ENCODE measurements around the gene KRTAP4-16. TPM values are rescaled to one million over a fixed set of nuclear protein-coding genes. Genes with fewer than 3 reads are reported as not detected.
"Not testable (repeated sequence)": the region's sequence is repeated elsewhere in the genome, so short reads cannot be mapped to it uniquely, and the experiment has no call there.

Gene KRTAP4-16
- total RNA-seq, 1 experiment from 2014 or later = not detected

DNA sequence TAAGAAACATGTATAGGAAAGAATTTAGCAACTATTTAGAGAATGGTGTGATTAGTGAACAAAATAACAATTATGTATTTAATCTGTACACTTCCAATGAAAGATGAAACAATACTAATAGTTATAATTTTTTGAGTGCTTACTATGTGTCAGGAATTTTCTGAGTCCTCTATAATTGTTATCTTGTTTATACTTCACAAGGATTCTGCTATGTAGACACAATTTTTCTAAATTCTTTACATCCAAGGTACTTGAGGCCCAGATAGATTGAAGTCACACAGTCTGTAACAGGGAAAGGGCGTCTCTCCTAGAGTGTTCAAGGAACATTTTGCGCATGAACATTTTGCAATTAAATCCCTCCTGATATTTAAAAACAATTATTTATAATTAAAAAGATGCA, 23.1 kb upstream of the KRTAP4-16 start:
- no peaks in the 10 kb centered on the region; the same call in 1 of the 2 replicates for H3K4me1 ChIP-seq (replicated peaks; ENCODE audit: insufficient read depth)
- no peaks in the 10 kb centered on the region for H3F3A ChIP-seq (ENCODE audit: insufficient read depth, low read depth)
- no peaks in the 10 kb centered on the region for H3K36me3 ChIP-seq (ENCODE audit: low read depth)
- ChIA-PET POLR2A (ENCODE audit: unreplicated experiment) (no interaction called here), CTCF (no interaction called here)
- no peak overlapping the region for H3K4me2 ChIP-seq
- no peaks in the 10 kb centered on the region for H3K79me2 ChIP-seq (ENCODE audit: low read depth)
- H3K27ac ChIP-seq = no peak overlapping the region
- no peak for TF ChIP-seq EZH2 (IDR thresholded peaks at IDR 0.05; ENCODE audit: low read depth)
- TF ChIP-seq, protein P1, sequence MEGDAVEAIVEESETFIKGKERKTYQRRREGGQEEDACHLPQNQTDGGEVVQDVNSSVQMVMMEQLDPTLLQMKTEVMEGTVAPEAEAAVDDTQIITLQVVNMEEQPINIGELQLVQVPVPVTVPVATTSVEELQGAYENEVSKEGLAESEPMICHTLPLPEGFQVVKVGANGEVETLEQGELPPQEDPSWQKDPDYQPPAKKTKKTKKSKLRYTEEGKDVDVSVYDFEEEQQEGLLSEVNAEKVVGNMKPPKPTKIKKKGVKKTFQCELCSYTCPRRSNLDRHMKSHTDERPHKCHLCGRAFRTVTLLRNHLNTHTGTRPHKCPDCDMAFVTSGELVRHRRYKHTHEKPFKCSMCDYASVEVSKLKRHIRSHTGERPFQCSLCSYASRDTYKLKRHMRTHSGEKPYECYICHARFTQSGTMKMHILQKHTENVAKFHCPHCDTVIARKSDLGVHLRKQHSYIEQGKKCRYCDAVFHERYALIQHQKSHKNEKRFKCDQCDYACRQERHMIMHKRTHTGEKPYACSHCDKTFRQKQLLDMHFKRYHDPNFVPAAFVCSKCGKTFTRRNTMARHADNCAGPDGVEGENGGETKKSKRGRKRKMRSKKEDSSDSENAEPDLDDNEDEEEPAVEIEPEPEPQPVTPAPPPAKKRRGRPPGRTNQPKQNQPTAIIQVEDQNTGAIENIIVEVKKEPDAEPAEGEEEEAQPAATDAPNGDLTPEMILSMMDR (conservative IDR thresholded peaks at IDR 0.05) = no peak
- H3K4me3 ChIP-seq = no peak overlapping the region
- no peak overlapping the region for H2AFZ ChIP-seq
- H3K27me3 ChIP-seq (ENCODE audit: insufficient read depth, low read depth) = no peaks in the 10 kb centered on the region
- no peaks in the 10 kb centered on the region for H3K9me2 ChIP-seq (ENCODE audit: insufficient read depth)
- no TSS peak for BruUV-seq (replicated peaks)
- intact Hi-C loops (cut with micrococcal nuclease; ENCODE audit: unreplicated experiment) = no loop called here
- H4K20me1 ChIP-seq (ENCODE audit: insufficient read depth) = no peaks in the 10 kb centered on the region
- H3K9me3 ChIP-seq (ENCODE audit: insufficient read depth, low read depth) = 0 out of 2 replicates have a peak, but pooled peaks cover 3% of the 10 kb centered on the region
- no peak for DNase-seq

DNA sequence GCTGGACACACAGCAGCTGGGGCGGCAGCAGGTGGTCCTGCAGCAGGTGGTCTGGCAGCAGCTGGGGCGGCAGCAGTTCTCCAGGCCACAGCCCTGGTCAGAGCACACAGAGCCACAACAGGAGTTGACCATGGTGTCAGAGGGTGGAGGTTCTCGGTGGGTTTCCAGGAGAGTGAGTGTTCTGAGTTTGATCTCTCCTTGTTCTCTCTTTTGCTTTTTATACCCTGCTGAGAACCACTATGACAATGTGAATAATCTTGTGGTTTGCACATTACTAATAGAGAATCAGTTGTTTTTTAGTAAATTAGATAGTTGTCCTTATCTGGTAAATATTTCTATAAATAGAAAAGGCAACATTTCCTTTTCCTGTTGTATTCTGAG, 22.0 kb upstream of the KRTAP4-16 start, which contains the start of gene KRTAP4-12:
Gene KRTAP4-12, minus strand, starts transcription at position 192 of the 381 bp plus-strand sequence. Its CDS starts 60 bp downstream, at position 132.
- BruUV-seq (replicated peaks); H3K36me3 ChIP-seq (ENCODE audit: low read depth); H3K9me2 ChIP-seq (ENCODE audit: insufficient read depth); H3K79me2 ChIP-seq (ENCODE audit: low read depth); DNase-seq; H3K27me3 ChIP-seq (ENCODE audit: insufficient read depth, low read depth); H4K20me1 ChIP-seq (ENCODE audit: insufficient read depth); CTCF ChIA-PET; H3K9me3 ChIP-seq (ENCODE audit: insufficient read depth, low read depth); H2AFZ ChIP-seq; H3K4me3 ChIP-seq; H3F3A ChIP-seq (ENCODE audit: insufficient read depth, low read depth); H3K4me1 ChIP-seq (replicated peaks; ENCODE audit: insufficient read depth); intact Hi-C loops (cut with micrococcal nuclease; ENCODE audit: unreplicated experiment); H3K4me2 ChIP-seq; H3K27ac ChIP-seq: not testable (repeated sequence)
- POLR2A ChIA-PET (ENCODE audit: unreplicated experiment) = interaction anchor here (0.7 kb wide), 1 partner anchor 208 kb away, joined by 14 read pairs; no protein-coding TSS in a partner anchor

DNA sequence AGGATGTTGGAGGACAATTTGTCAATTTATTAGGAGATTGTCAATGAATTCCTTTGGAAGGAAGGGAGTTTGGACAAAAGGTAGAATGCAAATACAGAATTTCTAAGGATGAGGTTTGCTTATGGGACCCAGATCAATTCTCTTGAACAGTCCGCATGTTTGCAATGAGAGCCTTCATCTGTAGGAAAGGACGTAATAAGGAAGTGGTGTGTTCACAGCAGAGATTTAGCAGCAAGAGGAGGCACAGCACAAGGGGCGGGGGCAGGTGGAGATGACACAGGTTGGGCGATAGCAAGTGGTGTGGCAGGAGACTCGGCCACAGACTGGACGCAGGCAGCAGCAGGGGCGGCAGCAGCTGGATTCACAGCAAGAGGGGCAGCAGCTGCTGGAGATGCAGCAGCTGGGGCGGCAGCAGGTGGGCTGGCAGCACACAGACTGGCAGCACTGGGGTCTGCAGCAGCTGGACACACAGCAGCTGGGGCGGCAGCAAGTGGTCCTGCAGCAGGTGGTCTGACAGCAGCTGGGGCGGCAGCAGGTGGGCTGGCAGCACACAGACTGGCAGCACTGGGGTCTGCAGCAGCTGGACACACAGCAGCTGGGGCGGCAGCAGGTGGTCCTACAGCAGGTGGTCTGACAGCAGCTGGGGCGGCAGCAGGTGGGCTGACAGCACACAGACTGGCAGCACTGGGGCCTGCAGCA, 21.4 kb upstream of the KRTAP4-16 start:
- H3K4me1 ChIP-seq (replicated peaks; ENCODE audit: insufficient read depth); H3K36me3 ChIP-seq (ENCODE audit: low read depth); H3K27me3 ChIP-seq (ENCODE audit: insufficient read depth, low read depth); H3K79me2 ChIP-seq (ENCODE audit: low read depth); H3K4me2 ChIP-seq; CTCF ChIA-PET; H3K9me2 ChIP-seq (ENCODE audit: insufficient read depth); H3K4me3 ChIP-seq; intact Hi-C loops (cut with micrococcal nuclease; ENCODE audit: unreplicated experiment); H3K27ac ChIP-seq; H3K9me3 ChIP-seq (ENCODE audit: insufficient read depth, low read depth); DNase-seq; BruUV-seq (replicated peaks); H4K20me1 ChIP-seq (ENCODE audit: insufficient read depth); H2AFZ ChIP-seq; H3F3A ChIP-seq (ENCODE audit: insufficient read depth, low read depth): not testable (repeated sequence)
- POLR2A ChIA-PET (ENCODE audit: unreplicated experiment) = interaction anchor here (0.7 kb wide), 1 partner anchor 207 kb away, joined by 14 read pairs; no protein-coding TSS in a partner anchor

- CTCF ChIA-PET = no interaction called here
Observed at GRCh38 chr17:41121742-41122141, 19.7 kb upstream of the KRTAP4-16 start.

GRCh38 chr17:41119696-41120690, 18.0 kb upstream of the KRTAP4-16 start:
- H3K79me2 ChIP-seq (ENCODE audit: low read depth); POLR2A ChIA-PET (ENCODE audit: unreplicated experiment); H4K20me1 ChIP-seq (ENCODE audit: insufficient read depth); H3F3A ChIP-seq (ENCODE audit: insufficient read depth, low read depth); H3K4me3 ChIP-seq; H3K9me2 ChIP-seq (ENCODE audit: insufficient read depth); BruUV-seq (replicated peaks); intact Hi-C loops (cut with micrococcal nuclease; ENCODE audit: unreplicated experiment); H3K27ac ChIP-seq; H3K9me3 ChIP-seq (ENCODE audit: insufficient read depth, low read depth); H2AFZ ChIP-seq; CTCF ChIA-PET; H3K36me3 ChIP-seq (ENCODE audit: low read depth); DNase-seq; H3K27me3 ChIP-seq (ENCODE audit: insufficient read depth, low read depth); H3K4me1 ChIP-seq (replicated peaks; ENCODE audit: insufficient read depth); H3K4me2 ChIP-seq: not testable (repeated sequence)

More at GRCh38 chr17:41121742-41122141, 19.7 kb upstream of the KRTAP4-16 start:
- H3K27ac ChIP-seq = no peak overlapping the region
- no peaks in the 10 kb centered on the region for H3K27me3 ChIP-seq (ENCODE audit: insufficient read depth, low read depth)
- intact Hi-C loops (cut with micrococcal nuclease; ENCODE audit: unreplicated experiment) = no loop called here
- no peaks in the 10 kb centered on the region; the same call in 1 of the 2 replicates for H3K4me1 ChIP-seq (replicated peaks; ENCODE audit: insufficient read depth)
- H3F3A ChIP-seq (ENCODE audit: insufficient read depth, low read depth) = no peaks in the 10 kb centered on the region
- H3K79me2 ChIP-seq (ENCODE audit: low read depth) = no peaks in the 10 kb centered on the region
- H2AFZ ChIP-seq = no peak overlapping the region
- TF ChIP-seq, protein P1 (conservative IDR thresholded peaks at IDR 0.05) = no peak
- TF ChIP-seq EZH2 (IDR thresholded peaks at IDR 0.05; ENCODE audit: low read depth) = no peak
- BruUV-seq (replicated peaks) = no TSS peak
- POLR2A ChIA-PET (ENCODE audit: unreplicated experiment) = no interaction called here
- DNase-seq = no peak
- H4K20me1 ChIP-seq (ENCODE audit: insufficient read depth) = no peaks in the 10 kb centered on the region
- no peak overlapping the region for H3K4me3 ChIP-seq
- no peak overlapping the region for H3K4me2 ChIP-seq
- no peaks in the 10 kb centered on the region for H3K36me3 ChIP-seq (ENCODE audit: low read depth)
- no peaks in the 10 kb centered on the region for H3K9me2 ChIP-seq (ENCODE audit: insufficient read depth)
- 0 out of 2 replicates have a peak, but pooled peaks cover 3% of the 10 kb centered on the region for H3K9me3 ChIP-seq (ENCODE audit: insufficient read depth, low read depth)

Data from PC-9 (cell line).